Naive thymus-derived CD8-positive, alpha-beta T cell (primary cell): ENCODE measurements around the gene AKTIP. TPM values are rescaled to one million over a fixed set of nuclear protein-coding genes. Genes with fewer than 3 reads are reported as not detected.

Source experiments
- ATAC-seq, 2 donors: fragments of 150-1000 bp; cut with Tn5 transposase in 1 of 2; sonication (Bioruptor Pico), chemical (Tn5 transposase) in 1 of 2; 1 replicate in 1 of 2; 2 replicates in 1 of 2; pipeline ENCODE4 v1.10.0; 2021; ENCODE audit warnings: mild to moderate bottlenecking in 2 of 2, moderate library complexity in 2 of 2
- POLR2A ChIA-PET: fragments of 350-600 bp; sonication (Branson Sonifier 250); formaldehyde crosslinking; loops from one replicate; lab custom pipeline; 2021; ENCODE audit warnings: antibody characterized with exemption; lab: Charles Lee
- DNase-seq, 10 donors: peaks; one replicate each; pipeline versions ENCODE4 v3.0.0 to v3.0.0-alpha.2; 2020 to 2022
- H3K27ac Mint-ChIP-seq, 10 donors: one replicate each; pipeline ENCODE4 v1.8.0; 2020 to 2022; ENCODE audit warnings: mild to moderate bottlenecking in 10 of 10, mixed read lengths in 10 of 10, moderate library complexity in 4 of 10, inconsistent platforms in 1 of 10
- H3K27me3 Mint-ChIP-seq, 5 donors: one replicate each; pipeline ENCODE4 v1.8.0; 2021 to 2022; ENCODE audit warnings: mixed read lengths in 5 of 5
- H3K36me3 Mint-ChIP-seq, 3 donors: one replicate each; pipeline ENCODE4 v1.8.0; 2020 to 2022; ENCODE audit warnings: mixed read lengths in 3 of 3, mild to moderate bottlenecking in 2 of 3, inconsistent platforms in 1 of 3
- H3K4me1 Mint-ChIP-seq, 4 donors: one replicate each; pipeline ENCODE4 v1.8.0; 2021 to 2022; ENCODE audit warnings: mixed read lengths in 4 of 4
- H3K4me3 Mint-ChIP-seq, 10 donors: one replicate each; pipeline ENCODE4 v1.8.0; 2020 to 2022; ENCODE audit warnings: mild to moderate bottlenecking in 10 of 10, mixed read lengths in 10 of 10, moderate library complexity in 6 of 10, inconsistent platforms in 1 of 10
- H3K9me3 Mint-ChIP-seq, 9 donors: one replicate each; pipeline ENCODE4 v1.8.0; 2020 to 2022; ENCODE audit warnings: mixed read lengths in 9 of 9, mild to moderate bottlenecking in 3 of 9, inconsistent platforms in 1 of 9, moderate library complexity in 1 of 9
- polyA plus RNA-seq, 3 donors: library from polyadenylated mRNA; unstranded; fragments of 300-500 nt; fragmentation: Illumina TruSeq; gene quantifications; one replicate each; pipeline ENCODE4 v1.2.3, GENCODE V29; 2021
- total RNA-seq, 8 experiments: library from RNA in 2 of 8; stranded (reverse) in 2 of 8; gene quantifications; one replicate each; pipeline ENCODE4 v1.2.3 and lab custom pipeline; 2021 to 2026

The AKTIP gene
- total and polyA plus RNA-seq, 5 experiments from 2014 or later: 60.3 to 159 (median 124) TPM

DNA sequence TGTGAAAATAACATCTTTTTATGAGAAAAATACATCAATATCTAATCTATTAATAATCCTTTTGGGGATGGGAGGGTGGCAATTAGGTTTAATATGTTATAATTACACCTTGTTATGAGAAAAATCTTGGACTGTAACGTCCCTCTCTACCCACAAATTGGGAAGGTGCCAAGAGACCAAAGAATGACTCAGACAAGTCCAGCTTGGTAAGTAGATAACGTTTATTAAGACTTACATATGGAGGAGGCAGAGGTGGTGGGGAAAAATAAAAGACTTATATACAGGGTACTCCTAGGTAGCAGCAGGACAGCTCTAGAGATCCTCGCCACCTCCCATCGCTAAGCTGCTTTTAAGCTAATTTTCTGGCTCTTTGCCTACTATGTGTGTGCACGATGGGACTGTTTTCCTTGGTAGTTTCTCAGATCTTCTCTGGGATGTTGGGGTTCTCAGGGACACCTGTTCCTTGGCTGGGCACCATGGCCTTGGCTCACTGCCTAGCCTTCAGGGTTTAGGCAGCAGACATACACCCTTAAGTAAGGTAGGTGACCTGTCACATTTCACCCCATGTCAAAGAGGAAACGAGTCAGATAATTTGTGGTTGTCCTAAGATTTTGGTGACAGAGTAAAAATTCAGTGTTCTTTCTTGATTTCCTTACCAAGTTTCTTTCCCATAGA lies 37.3 kb downstream of the AKTIP start:
- H3K9me3 Mint-ChIP-seq: no peaks in the 10 kb centered on the region
- no peak for ATAC-seq
- no peak for DNase-seq
- H3K27ac Mint-ChIP-seq: peak overlapping the region in 9 of 10 donors; percentile 6 to 92 (median 87)
- H3K27me3 Mint-ChIP-seq: no peaks in the 10 kb centered on the region
- H3K4me3 Mint-ChIP-seq: peak overlapping the region in 6 of 10 donors; percentile 9 to 79 (median 68)
- peaks cover 13 to 67% (median 52%) of the 10 kb centered on the region in 4 donors for H3K4me1 Mint-ChIP-seq
- H3K36me3 Mint-ChIP-seq: peaks cover 7 to 87% (median 65%) of the 10 kb centered on the region in 3 donors
- POLR2A ChIA-PET: interaction anchor here (0.8 to 6.2 kb wide), 7 partner anchors 9 to 34 kb away, joined by 4 to 54 read pairs (median 6); partner anchors contain the start of gene RBL2

DNA sequence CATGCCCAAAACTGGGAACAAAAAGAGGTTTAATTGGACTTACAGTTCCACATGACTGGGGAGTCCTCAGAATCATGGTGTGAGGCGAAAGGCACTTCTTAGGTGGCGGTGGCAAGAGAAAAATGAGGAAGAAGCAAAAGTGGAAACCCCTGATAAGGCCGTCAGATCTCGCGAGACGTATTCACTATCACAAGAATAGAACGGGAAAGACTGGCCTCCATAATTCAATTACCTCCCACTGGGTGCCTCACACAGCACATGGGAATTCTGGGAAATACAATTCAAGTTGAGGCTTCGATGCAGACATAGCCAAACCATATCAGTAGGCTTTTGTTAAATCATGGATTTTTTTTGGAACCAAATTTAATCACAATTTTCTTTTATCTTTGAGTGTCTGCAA lies 44.4 kb downstream of the AKTIP start:
- H3K4me1 Mint-ChIP-seq: peaks cover 37 to 91% (median 84%) of the 10 kb centered on the region in 4 donors
- peaks cover 24 to 85% (median 68%) of the 10 kb centered on the region in 3 donors for H3K36me3 Mint-ChIP-seq
- no peak for ATAC-seq
- peak overlapping the region; percentile 89 to 98 (median 96) for H3K27ac Mint-ChIP-seq
- H3K4me3 Mint-ChIP-seq: peak overlapping the region; percentile 76 to 92 (median 88)
- H3K9me3 Mint-ChIP-seq: peaks cover 0 to 1% (median 0%) of the 10 kb centered on the region in 9 donors
- no peak for DNase-seq
- H3K27me3 Mint-ChIP-seq: no peaks in the 10 kb centered on the region
- POLR2A ChIA-PET: interaction anchor here (0.8 to 18.6 kb wide), 6 partner anchors 12 to 42 kb away, joined by 5 to 564 read pairs (median 60); partner anchors contain the start of genes AKTIP and RBL2

DNA sequence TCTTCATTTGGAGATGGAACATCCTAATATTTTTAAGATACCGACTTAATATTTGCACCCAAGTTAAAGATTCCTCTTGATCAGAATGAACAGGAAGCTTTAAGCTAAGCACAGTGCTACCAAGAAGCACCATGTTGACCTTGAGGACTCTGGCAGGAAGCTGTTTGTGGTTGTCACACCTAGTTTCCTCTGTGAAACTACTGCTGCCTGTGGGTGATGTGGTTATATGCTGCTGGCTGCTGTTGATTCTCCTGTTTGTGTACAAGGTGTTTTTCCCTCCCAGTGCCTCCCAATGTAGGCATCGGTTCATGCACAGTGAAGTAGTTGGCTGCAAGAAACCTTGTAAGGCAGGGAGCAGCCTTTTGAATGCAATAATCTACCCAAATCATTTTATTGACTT lies 45.3 kb downstream of the AKTIP start:
- POLR2A ChIA-PET: interaction anchor here (0.8 to 18.6 kb wide), 17 partner anchors 9 to 403 kb away, joined by 3 to 564 read pairs (median 10); partner anchors contain the start of genes AKTIP, CHD9 and RBL2
- peak overlapping the region; percentile 76 to 92 (median 88) for H3K4me3 Mint-ChIP-seq
- ATAC-seq: peak; percentile 77 to 82
- no peaks in the 10 kb centered on the region for H3K27me3 Mint-ChIP-seq
- peak; percentile 25 to 93 (median 82) for DNase-seq
- peaks cover 24 to 83% (median 68%) of the 10 kb centered on the region in 3 donors for H3K36me3 Mint-ChIP-seq
- H3K4me1 Mint-ChIP-seq: peaks cover 37 to 94% (median 86%) of the 10 kb centered on the region in 4 donors
- peak overlapping the region; percentile 89 to 98 (median 96) for H3K27ac Mint-ChIP-seq
- H3K9me3 Mint-ChIP-seq: peaks cover 0 to 1% (median 0%) of the 10 kb centered on the region in 9 donors

DNA sequence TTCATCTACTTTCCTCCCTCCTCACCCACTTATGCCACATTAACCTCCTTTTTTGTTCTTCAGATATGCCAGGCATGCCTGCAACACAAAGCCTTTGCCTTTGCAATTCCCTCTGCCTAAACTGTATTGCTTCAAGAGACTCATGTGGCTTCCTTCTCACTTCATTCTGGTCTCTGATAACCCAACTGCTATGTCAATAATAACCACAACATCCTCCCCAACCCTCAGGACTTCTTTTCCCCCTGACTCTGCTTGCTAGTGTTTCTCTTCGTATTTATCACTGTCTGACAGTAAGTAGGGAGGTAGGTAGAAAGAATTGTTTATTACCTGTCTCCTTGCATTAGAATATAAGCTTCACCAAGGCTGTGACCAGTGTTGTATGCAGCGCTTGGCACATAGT lies 46.4 kb downstream of the AKTIP start:
- peaks cover 0 to 1% (median 0%) of the 10 kb centered on the region in 9 donors for H3K9me3 Mint-ChIP-seq
- peak overlapping the region; percentile 89 to 98 (median 96) for H3K27ac Mint-ChIP-seq
- H3K27me3 Mint-ChIP-seq: no peaks in the 10 kb centered on the region
- peak; percentile 72 to 79 for ATAC-seq
- peaks cover 28 to 83% (median 63%) of the 10 kb centered on the region in 3 donors for H3K36me3 Mint-ChIP-seq
- DNase-seq: peak in 9 of 10 donors; percentile 8 to 92 (median 71)
- H3K4me3 Mint-ChIP-seq: peak overlapping the region; percentile 76 to 92 (median 88)
- H3K4me1 Mint-ChIP-seq: peaks cover 34 to 92% (median 80%) of the 10 kb centered on the region in 4 donors
- POLR2A ChIA-PET: interaction anchor here (0.6 to 18.6 kb wide), 15 partner anchors 10 to 83 kb away, joined by 4 to 564 read pairs (median 14); partner anchors contain the start of genes AKTIP and RBL2

DNA sequence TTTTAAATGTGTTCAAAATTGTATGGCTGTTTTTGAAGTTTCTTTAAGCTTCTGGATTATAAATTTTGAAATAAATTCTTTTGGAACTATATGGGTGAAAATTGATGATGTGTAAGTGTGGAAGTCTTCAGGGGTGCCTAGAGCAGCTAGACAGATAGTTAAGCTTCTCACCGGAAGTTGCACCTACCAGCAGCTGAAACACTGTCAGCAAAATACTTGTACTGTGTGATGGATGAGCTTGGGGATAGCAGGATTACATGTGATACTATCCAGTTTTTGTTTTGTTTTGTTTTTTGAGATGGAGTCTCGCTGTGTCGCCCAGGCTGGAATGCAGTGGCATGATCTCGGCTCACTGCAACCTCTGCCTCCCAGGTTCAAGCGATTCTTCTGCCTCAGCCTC lies 49.1 kb downstream of the AKTIP start:
- Mint-ChIP-seq H3K4me3 (peak overlapping the region; percentile 42 to 95 (median 85)), H3K9me3 (peaks cover 0 to under 1% (median 0%) of the 10 kb centered on the region in 9 donors), H3K27me3 (no peaks in the 10 kb centered on the region), H3K36me3 (peaks cover 22 to 64% (median 45%) of the 10 kb centered on the region in 3 donors), H3K27ac (peak overlapping the region; percentile 76 to 98 (median 94)), H3K4me1 (peaks cover 31 to 88% (median 67%) of the 10 kb centered on the region in 4 donors)
- ATAC-seq: no peak
- POLR2A ChIA-PET: interaction anchor here (0.8 to 18.6 kb wide), 7 partner anchors 9 to 45 kb away, joined by 3 to 564 read pairs (median 11); partner anchors contain the start of genes AKTIP and RBL2
- peak in 4 of 10 donors; percentile 23 to 50 (median 30) for DNase-seq

DNA sequence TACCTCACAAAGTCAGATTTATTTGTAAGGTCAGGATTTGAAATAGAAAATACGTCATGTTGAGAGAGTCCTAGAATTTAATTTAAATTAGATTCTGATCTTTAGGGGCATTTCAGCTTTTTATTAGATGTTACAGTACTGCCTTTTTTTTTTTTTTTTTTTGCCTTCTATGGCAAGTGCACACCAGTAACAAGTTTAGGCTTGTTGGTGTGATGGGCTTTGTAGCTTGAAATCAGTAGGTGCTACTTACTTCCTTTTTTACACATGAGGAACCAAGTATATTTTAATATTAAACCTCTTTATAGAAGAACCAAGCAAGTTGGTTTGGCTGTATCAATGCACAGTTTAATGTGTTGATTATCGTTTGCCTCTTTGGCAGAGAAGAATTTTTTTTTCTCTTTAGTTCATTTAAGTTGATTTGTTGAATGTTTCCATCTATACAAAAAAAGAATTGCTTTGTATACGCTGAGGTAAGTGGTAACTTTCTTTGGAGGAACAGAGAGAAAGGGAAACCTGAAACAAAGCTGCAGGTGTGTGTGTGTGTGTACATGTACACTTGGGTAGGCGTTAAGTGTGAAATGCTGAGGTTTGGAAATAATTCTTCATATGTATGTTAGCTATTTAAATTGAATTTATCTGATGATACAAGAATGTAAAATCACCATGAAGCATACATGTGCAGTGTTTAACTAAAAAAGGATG lies 53.0 kb downstream of the AKTIP start:
- Mint-ChIP-seq H3K36me3 (peaks cover 16 to 67% (median 42%) of the 10 kb centered on the region in 3 donors), H3K4me1 (peaks cover 24 to 78% (median 55%) of the 10 kb centered on the region in 4 donors), H3K27ac (peak overlapping the region; percentile 73 to 97 (median 90)), H3K4me3 (peak overlapping the region; percentile 79 to 95 (median 84)), H3K27me3 (no peaks in the 10 kb centered on the region), H3K9me3 (no peaks in the 10 kb centered on the region)
- DNase-seq (no peak), ATAC-seq (peak; percentile 46 to 50)
- POLR2A ChIA-PET: interaction anchor here (0.6 to 18.6 kb wide), 10 partner anchors 8 to 320 kb away, joined by 3 to 564 read pairs (median 8); partner anchors contain the start of genes AKTIP and RBL2

DNA sequence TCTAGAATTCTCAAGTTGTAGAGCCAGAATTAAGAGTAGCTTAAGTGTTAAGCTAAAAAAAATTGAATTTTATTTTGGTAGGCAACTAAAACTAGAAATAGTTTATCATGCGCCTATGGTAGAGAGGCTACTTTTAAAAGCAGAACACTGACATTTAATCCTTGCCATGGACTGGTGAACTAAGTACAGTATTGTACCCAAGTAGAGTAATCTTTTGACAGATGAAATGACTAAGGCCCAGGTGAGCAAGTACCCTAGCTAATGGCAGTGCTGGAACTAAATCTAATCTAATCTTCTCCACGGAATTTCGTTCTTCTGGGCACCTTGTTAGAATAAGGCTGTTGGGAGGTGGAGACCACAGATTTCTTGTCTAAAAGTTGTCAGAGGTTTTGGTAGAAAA lies 56.9 kb downstream of the AKTIP start:
- Mint-ChIP-seq H3K9me3 (peaks cover 0 to 1% (median 0%) of the 10 kb centered on the region in 9 donors), H3K36me3 (peaks cover 19 to 74% (median 49%) of the 10 kb centered on the region in 3 donors), H3K27me3 (no peaks in the 10 kb centered on the region), H3K4me3 (peak overlapping the region; percentile 2 to 72 (median 59)), H3K4me1 (peaks cover 15 to 60% (median 38%) of the 10 kb centered on the region in 4 donors), H3K27ac (peak overlapping the region; percentile 55 to 94 (median 86))
- no peak for DNase-seq
- ATAC-seq: peak in 1 of 2 donors; percentile 29
- POLR2A ChIA-PET: interaction anchor here (0.9 to 18.6 kb wide), 7 partner anchors 8 to 53 kb away, joined by 3 to 564 read pairs (median 14); partner anchors contain the start of genes AKTIP and RBL2

DNA sequence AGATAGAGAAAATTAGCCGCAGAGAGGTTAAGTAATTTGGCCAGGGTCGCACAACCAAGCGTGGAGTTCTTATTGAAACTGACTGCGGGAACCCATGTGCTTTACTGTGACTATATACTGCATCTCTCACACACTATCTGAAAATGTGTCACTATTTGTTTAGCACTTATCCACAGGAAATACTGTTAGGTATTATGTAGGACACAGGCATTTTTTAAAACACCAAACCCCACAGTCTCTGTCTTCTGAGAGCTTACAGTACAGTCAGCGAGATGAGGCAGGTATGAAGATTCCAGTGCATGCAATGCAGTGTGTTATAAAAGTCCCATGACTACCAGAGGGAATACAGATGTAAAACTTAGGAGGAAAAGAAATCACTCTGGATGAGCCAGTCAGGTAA lies 57.5 kb downstream of the AKTIP start:
- peaks cover 15 to 59% (median 43%) of the 10 kb centered on the region in 4 donors for H3K4me1 Mint-ChIP-seq
- peak overlapping the region; percentile 2 to 72 (median 54) for H3K4me3 Mint-ChIP-seq
- H3K27ac Mint-ChIP-seq: peak overlapping the region; percentile 19 to 94 (median 86)
- peak; percentile 53 to 58 for ATAC-seq
- no peaks in the 10 kb centered on the region for H3K27me3 Mint-ChIP-seq
- peaks cover 0 to 1% (median 0%) of the 10 kb centered on the region in 9 donors for H3K9me3 Mint-ChIP-seq
- no peak for DNase-seq
- peaks cover 20 to 79% (median 54%) of the 10 kb centered on the region in 3 donors for H3K36me3 Mint-ChIP-seq
- POLR2A ChIA-PET: interaction anchor here (0.9 to 18.6 kb wide), 7 partner anchors 8 to 53 kb away, joined by 3 to 564 read pairs (median 14); partner anchors contain the start of genes AKTIP and RBL2

Other genes with a start within 250 kb of the AKTIP start
- gene RBL2, start 68.7 kb downstream of the AKTIP start, total RNA-seq: 100 to 1,000 TPM; 593 to 608 TPM
- gene RBL2, start 68.7 kb downstream of the AKTIP start, polyA plus RNA-seq: 100 to 1,000 TPM; 245 to 302 (median 262) TPM
- 1 to 10 TPM; 5.0 to 5.3 TPM for gene RPGRIP1L, start 200.7 kb upstream of the AKTIP start, total RNA-seq
- 1 to 10 TPM; 2.5 to 3.9 (median 2.9) TPM for gene RPGRIP1L, start 200.7 kb upstream of the AKTIP start, polyA plus RNA-seq
- 10 to 100 TPM; 51.2 to 59.5 TPM for gene FTO, start 200.9 kb upstream of the AKTIP start, total RNA-seq
- 10 to 100 TPM; 70.2 to 91.9 (median 87.8) TPM for gene FTO, start 200.9 kb upstream of the AKTIP start, polyA plus RNA-seq